Hepatocyte (in vitro differentiated cells): ENCODE results near the gene PLCL1. TPM values are rescaled to one million over a fixed set of nuclear protein-coding genes. Genes with fewer than 3 reads are reported as not detected.

Experiments
- DNase-seq: peaks from one replicate; pipeline ENCODE4 v3.0.0-alpha.2; 2016; ENCODE audit warnings: low spot score
- H2AFZ ChIP-seq: fragments of 200-600 bp; sonication (generic); 2 replicates; pipeline ENCODE4 v1.6.0; 2016; ENCODE audit warnings: antibody characterized with exemption, mild to moderate bottlenecking
- H3K27ac ChIP-seq: fragments of 200-600 bp; sonication (generic); 2 replicates; pipeline ENCODE4 v1.5.1; 2016; ENCODE audit warnings: mild to moderate bottlenecking
- H3K27me3 ChIP-seq: fragments of 200-600 bp; sonication (generic); 2 replicates; pipeline ENCODE4 v1.6.1; 2016
- H3K36me3 ChIP-seq: fragments of 200-600 bp; sonication (generic); replicated peaks from 2 replicates; pipeline ENCODE4 v1.5.1; 2016; ENCODE audit warnings: low read depth; ENCODE audit not compliant: insufficient read depth
- H3K4me1 ChIP-seq: fragments of 200-600 bp; sonication (generic); 2 replicates; pipeline ENCODE4 v1.5.1; 2016; ENCODE audit warnings: mild to moderate bottlenecking, moderate library complexity; ENCODE audit not compliant: insufficient read depth
- H3K4me2 ChIP-seq: fragments of 200-600 bp; sonication (generic); 2 replicates; pipeline ENCODE4 v1.6.0; 2016
- H3K4me3 ChIP-seq: fragments of 200-600 bp; sonication (generic); 2 replicates; pipeline ENCODE4 v1.5.1; 2016; ENCODE audit warnings: mild to moderate bottlenecking
- H3K79me2 ChIP-seq: fragments of 200-600 bp; sonication (generic); 2 replicates; pipeline ENCODE4 v1.6.0; 2017; ENCODE audit warnings: mild to moderate bottlenecking
- H3K9me2 ChIP-seq: fragments of 200-600 bp; sonication (generic); replicated peaks from 2 replicates; pipeline ENCODE4 v1.6.0; 2017; ENCODE audit warnings: mild to moderate bottlenecking; ENCODE audit not compliant: insufficient read depth
- H3K9me3 ChIP-seq: fragments of 200-600 bp; sonication (generic); 2 replicates; pipeline ENCODE4 v1.5.1; 2016; ENCODE audit warnings: low read depth, mild to moderate bottlenecking
- H4K20me1 ChIP-seq: fragments of 200-600 bp; sonication (generic); 2 replicates; pipeline ENCODE4 v1.6.0; 2016; ENCODE audit warnings: mild to moderate bottlenecking; ENCODE audit not compliant: insufficient read depth, poor library complexity, severe bottlenecking
- CTCF ChIP-seq: fragments of 200-600 bp; sonication (generic); IDR thresholded peaks from 2 replicates; pipeline ENCODE4 v1.5.1; 2016; ENCODE audit warnings: antibody characterized with exemption, mild to moderate bottlenecking; ENCODE audit not compliant: poor library complexity
- EZH2 ChIP-seq: fragments of 200-600 bp; sonication (generic); IDR thresholded peaks from 2 replicates; pipeline ENCODE4 v1.6.1; 2016; ENCODE audit warnings: antibody characterized with exemption, mild to moderate bottlenecking, borderline replicate concordance
- EZH2phosphoT487 ChIP-seq: fragments of 200-600 bp; sonication (generic); IDR thresholded peaks from one replicate; pipeline ENCODE4 v1.6.1; 2018; ENCODE audit warnings: antibody characterized with exemption, mild to moderate bottlenecking, low read depth, moderate library complexity; ENCODE audit not compliant: unreplicated experiment, severe bottlenecking
- WGBS: methylation state at CpG from one replicate; pipeline ENCODE4 v1.1.6; 2016; ENCODE audit warnings: low lambda C conversion rate; ENCODE audit errors: missing lambda C conversion rate; 5-methylcytosine and 5-hydroxymethylcytosine counted together
- polyA plus RNA-seq: library from polyadenylated mRNA; unstranded; fragments of >200 nt; fragmentation: Nextera tagmentation; extraction: Ambion mirVana; gene quantifications from 2 replicates; pipeline ENCODE4 v1.2.1, GENCODE V29; 2016
- total RNA-seq: library from RNA; depleted of rRNA; stranded (reverse); fragments of >200 nt; gene quantifications from 2 replicates; pipeline ENCODE4 v1.2.3, GENCODE V29; 2014

Gene PLCL1
- total and polyA plus RNA-seq, 2 experiments from 2014 or later = 0.37 to 2.4 TPM

DNA sequence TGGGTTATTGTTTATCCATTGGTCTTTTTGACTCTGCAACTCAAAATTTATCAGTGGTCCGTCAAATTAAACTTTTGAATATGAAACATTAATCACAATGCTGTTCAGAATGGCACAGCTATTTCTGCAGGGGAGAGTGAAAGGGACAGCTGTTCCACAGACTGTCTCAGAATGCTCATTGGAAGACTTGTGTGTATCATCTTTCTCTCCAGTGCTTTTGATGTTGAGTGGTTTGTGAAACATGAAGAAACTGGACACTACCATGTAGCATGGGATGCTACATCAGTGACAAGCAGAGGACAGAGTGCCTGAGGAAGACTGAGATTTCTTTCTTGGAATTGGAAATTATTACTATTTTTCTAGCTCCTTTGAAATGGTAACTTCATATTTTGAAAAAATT is 115.7 kb downstream of the PLCL1 start:
- no peak overlapping the region for H2AFZ ChIP-seq
- H3K79me2 ChIP-seq = no peaks in the 10 kb centered on the region
- H3K36me3 ChIP-seq = no peaks in the 10 kb centered on the region
- no peak for TF ChIP-seq EZH2phosphoT487
- no peak for TF ChIP-seq CTCF
- no peak for TF ChIP-seq EZH2
- H3K27ac ChIP-seq = no peak overlapping the region
- H4K20me1 ChIP-seq = no peaks in the 10 kb centered on the region
- no peaks in the 10 kb centered on the region for H3K9me3 ChIP-seq
- H3K9me2 ChIP-seq = no peaks in the 10 kb centered on the region
- H3K4me3 ChIP-seq = no peak overlapping the region
- no peaks in the 10 kb centered on the region for H3K4me1 ChIP-seq
- DNase-seq = no peak
- no peaks in the 10 kb centered on the region for H3K27me3 ChIP-seq
- no peak overlapping the region for H3K4me2 ChIP-seq
- 84% methylated on average over 1 of the region's 1 CpG for WGBS

DNA sequence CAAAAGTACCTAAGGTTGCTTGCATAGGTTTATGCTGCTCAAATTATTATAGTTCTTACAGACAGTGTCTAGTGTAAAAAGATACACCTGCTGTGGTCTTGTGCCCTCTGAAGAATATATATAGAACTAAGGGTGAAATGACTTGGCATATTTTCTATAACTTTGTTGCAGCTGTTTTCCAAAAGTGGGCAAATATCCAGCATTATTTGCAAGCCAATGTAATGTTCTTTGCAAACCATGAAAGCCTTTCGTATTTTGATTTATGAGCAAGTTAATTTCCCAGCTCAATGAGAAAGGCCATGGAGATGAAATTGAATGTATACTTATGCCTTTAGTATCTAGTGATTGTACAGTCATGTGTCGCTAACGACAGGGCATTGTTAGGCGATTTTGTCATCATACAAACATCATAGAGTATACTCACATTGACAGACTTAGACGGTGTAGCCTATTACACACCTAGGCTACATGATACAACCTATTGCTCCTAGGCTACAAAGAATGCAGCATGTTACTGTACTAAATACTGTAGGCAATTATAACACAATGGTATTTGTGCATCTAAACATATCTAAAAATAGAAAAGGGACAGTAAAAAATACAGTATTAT is 116.3 kb downstream of the PLCL1 start:
- no peaks in the 10 kb centered on the region for H4K20me1 ChIP-seq
- no peak overlapping the region for H3K27ac ChIP-seq
- no peaks in the 10 kb centered on the region for H3K27me3 ChIP-seq
- WGBS = 93% methylated on average over 5 of the region's 5 CpGs
- no peak overlapping the region for H3K4me2 ChIP-seq
- no peak overlapping the region for H3K4me3 ChIP-seq
- H3K4me1 ChIP-seq = no peaks in the 10 kb centered on the region
- no peaks in the 10 kb centered on the region for H3K9me2 ChIP-seq
- H3K9me3 ChIP-seq = no peaks in the 10 kb centered on the region
- TF ChIP-seq EZH2phosphoT487 (no peak), CTCF (no peak), EZH2 (no peak)
- DNase-seq = no peak
- no peaks in the 10 kb centered on the region for H3K79me2 ChIP-seq
- H2AFZ ChIP-seq = no peak overlapping the region
- H3K36me3 ChIP-seq = no peaks in the 10 kb centered on the region

DNA sequence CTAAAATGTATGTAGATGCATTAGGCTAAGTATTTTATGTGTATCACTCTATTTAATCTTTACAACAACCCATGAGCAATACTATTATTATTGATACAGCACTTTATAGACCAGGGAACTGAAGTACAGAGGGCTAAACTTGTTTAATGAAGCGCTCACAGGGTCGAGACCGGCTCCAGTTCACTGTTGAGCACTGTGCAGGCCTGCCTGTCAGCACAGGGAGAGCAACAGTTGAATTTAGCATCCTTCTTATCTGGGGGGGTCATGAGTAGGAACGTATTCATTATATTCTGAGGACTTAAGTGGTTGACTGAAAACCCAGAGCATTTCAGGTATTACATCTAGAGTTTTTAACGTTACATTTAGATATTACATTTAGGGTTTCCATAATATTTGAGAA is 120.1 kb downstream of the PLCL1 start:
- Histone ChIP-seq H3K36me3 (peaks cover 5% of the 10 kb centered on the region), H2AFZ (no peak overlapping the region), H3K9me2 (no peaks in the 10 kb centered on the region), H3K4me1 (no peaks in the 10 kb centered on the region), H3K79me2 (no peaks in the 10 kb centered on the region), H3K9me3 (no peaks in the 10 kb centered on the region), H3K4me2 (no peak overlapping the region), H3K4me3 (no peak overlapping the region), H3K27ac (no peak overlapping the region), H3K27me3 (no peaks in the 10 kb centered on the region), H4K20me1 (no peaks in the 10 kb centered on the region)
- WGBS = 90% methylated on average over 5 of the region's 5 CpGs
- DNase-seq = no peak
- no peak for TF ChIP-seq CTCF
- TF ChIP-seq EZH2phosphoT487 = no peak
- TF ChIP-seq EZH2 = no peak

- TF ChIP-seq EZH2phosphoT487 (no peak), CTCF (no peak), EZH2 (no peak)
- Histone ChIP-seq H3K36me3 (peaks cover 5% of the 10 kb centered on the region), H3K4me1 (no peaks in the 10 kb centered on the region), H3K4me3 (no peak overlapping the region), H3K79me2 (no peaks in the 10 kb centered on the region), H3K27me3 (no peaks in the 10 kb centered on the region), H3K27ac (no peak overlapping the region), H3K9me2 (no peaks in the 10 kb centered on the region), H4K20me1 (no peaks in the 10 kb centered on the region), H3K4me2 (no peak overlapping the region), H3K9me3 (no peaks in the 10 kb centered on the region), H2AFZ (peak overlapping the region; percentile 31)
- no peak for DNase-seq
Measured at GRCh38 chr2:197925204-197925603, 120.8 kb downstream of the PLCL1 start.
